ENCODE measurements around the gene MME.

Gene MME

DNA sequence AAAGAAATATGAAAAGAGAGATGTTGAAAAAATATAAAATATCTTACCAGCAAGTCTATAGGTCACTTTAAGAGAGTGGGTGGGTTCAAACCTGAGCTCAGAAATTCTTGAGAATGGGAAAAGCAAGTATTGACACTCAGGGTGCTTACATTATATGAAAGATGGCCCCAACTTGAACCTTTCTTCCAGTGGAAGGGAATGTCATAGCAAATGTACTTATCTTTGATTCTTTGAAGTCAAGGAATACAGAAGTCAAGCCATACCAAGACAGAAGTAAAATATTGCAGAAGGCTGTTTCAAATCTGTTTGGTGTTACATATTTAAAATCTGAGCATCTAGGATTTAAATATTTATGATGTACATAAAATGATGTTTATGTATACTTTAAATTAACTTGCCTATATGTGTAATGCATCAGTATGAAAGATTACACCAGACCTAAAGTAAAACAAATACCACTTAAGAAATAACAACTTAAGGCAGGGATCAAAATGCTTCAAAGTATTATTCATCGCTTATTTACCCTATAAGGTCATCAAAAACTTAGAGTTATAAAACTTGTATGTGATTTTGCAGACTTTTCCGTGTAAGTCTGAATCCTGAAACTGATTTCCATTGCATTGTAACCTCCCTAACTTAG lies 8.7 kb downstream of the MME start:
- Histone ChIP-seq H3F3A (ENCODE audit: low read depth) (no peaks in the 10 kb centered on the region), H3K4me2 (ENCODE audit: low read depth, low read length, poor library complexity, severe bottlenecking) (no peak overlapping the region), H3K36me3 (ENCODE audit: insufficient read depth, low read length) (no peaks in the 10 kb centered on the region), H3K27me3 (ENCODE audit: insufficient read depth, low read length, poor library complexity, severe bottlenecking) (no peaks in the 10 kb centered on the region), H3K79me2 (ENCODE audit: insufficient read depth, low read length) (no peaks in the 10 kb centered on the region), H3K9me3 (ENCODE audit: insufficient read depth, low read depth, low read length) (no peaks in the 10 kb centered on the region), H3K4me1 (ENCODE audit: insufficient read depth, low read length, poor library complexity, severe bottlenecking) (peaks cover 19% of the 10 kb centered on the region), H3K9ac (ENCODE audit: low read depth, low read length, poor library complexity, severe bottlenecking) (no peak overlapping the region), H3K9me2 (replicated peaks; ENCODE audit: low read depth, low read length) (no peaks in the 10 kb centered on the region), H3K4me3 (ENCODE audit: low read length, poor library complexity, severe bottlenecking) (no peak overlapping the region), H4K20me1 (ENCODE audit: insufficient read depth, low read length, poor library complexity, severe bottlenecking) (no peaks in the 10 kb centered on the region), H2AFZ (ENCODE audit: low read length) (no peak overlapping the region)
- no peak for TF ChIP-seq EZH2phosphoT487 (IDR thresholded peaks at IDR 0.05; ENCODE audit: borderline replicate concordance)
- TF ChIP-seq, protein P1, sequence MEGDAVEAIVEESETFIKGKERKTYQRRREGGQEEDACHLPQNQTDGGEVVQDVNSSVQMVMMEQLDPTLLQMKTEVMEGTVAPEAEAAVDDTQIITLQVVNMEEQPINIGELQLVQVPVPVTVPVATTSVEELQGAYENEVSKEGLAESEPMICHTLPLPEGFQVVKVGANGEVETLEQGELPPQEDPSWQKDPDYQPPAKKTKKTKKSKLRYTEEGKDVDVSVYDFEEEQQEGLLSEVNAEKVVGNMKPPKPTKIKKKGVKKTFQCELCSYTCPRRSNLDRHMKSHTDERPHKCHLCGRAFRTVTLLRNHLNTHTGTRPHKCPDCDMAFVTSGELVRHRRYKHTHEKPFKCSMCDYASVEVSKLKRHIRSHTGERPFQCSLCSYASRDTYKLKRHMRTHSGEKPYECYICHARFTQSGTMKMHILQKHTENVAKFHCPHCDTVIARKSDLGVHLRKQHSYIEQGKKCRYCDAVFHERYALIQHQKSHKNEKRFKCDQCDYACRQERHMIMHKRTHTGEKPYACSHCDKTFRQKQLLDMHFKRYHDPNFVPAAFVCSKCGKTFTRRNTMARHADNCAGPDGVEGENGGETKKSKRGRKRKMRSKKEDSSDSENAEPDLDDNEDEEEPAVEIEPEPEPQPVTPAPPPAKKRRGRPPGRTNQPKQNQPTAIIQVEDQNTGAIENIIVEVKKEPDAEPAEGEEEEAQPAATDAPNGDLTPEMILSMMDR (conservative IDR thresholded peaks at IDR 0.05; ENCODE audit: low read length) = no peak

DNA sequence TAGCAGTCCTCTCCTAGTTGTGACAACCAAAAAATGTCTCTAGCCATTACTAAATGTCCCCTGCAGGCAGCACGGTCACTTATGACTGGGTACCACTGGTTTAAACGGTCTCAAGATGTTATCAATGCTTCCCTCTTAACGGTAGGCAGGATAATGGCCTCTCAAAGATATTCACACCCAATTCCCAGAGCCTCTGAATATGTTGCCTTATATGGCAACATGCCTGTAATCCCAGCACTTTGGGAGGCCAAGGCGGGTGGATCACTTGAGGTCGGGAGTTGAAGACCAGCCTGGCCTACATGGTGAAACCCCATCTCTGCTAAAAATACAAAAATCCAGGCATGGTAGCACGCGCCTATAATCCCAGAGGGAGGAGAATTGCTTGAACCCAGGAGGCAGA lies 9.4 kb downstream of the MME start:
- Histone ChIP-seq H3K4me1 (ENCODE audit: insufficient read depth, low read length, poor library complexity, severe bottlenecking) (peaks cover 24% of the 10 kb centered on the region), H2AFZ (ENCODE audit: low read length) (no peak overlapping the region), H3K36me3 (ENCODE audit: insufficient read depth, low read length) (no peaks in the 10 kb centered on the region)

DNA sequence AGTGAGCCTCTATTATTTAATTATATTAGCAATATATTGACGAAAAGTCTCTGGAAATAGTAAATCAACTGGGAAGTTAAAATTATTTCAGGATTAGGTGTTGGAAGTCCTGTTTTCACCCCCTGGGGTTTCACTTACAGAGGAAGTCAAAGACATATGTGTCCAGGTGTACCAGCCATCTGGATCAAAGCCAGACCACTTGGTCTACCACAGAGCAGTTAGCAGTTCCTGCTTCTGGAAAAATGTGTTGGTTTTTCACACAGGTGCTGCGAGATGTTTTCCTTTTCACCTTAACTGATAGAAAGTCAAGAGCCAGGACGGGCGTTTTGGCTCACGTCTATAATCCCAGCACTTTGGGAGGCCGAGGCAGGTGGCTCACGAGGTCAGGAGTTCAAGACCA lies 13.1 kb downstream of the MME start:
- Histone ChIP-seq H3K79me2 (ENCODE audit: insufficient read depth, low read length) (no peaks in the 10 kb centered on the region), H3K9me2 (replicated peaks; ENCODE audit: low read depth, low read length) (no peaks in the 10 kb centered on the region), H3K9me3 (ENCODE audit: insufficient read depth, low read depth, low read length) (no peaks in the 10 kb centered on the region), H3K4me3 (ENCODE audit: low read length, poor library complexity, severe bottlenecking) (no peak overlapping the region), H3K4me1 (ENCODE audit: insufficient read depth, low read length, poor library complexity, severe bottlenecking) (peaks cover 30% of the 10 kb centered on the region), H3K9ac (ENCODE audit: low read depth, low read length, poor library complexity, severe bottlenecking) (no peak overlapping the region), H3K4me2 (ENCODE audit: low read depth, low read length, poor library complexity, severe bottlenecking) (peak overlapping the region; percentile 5), H3K36me3 (ENCODE audit: insufficient read depth, low read length) (no peaks in the 10 kb centered on the region), H2AFZ (ENCODE audit: low read length) (no peak overlapping the region), H3F3A (ENCODE audit: low read depth) (no peaks in the 10 kb centered on the region), H3K27me3 (ENCODE audit: insufficient read depth, low read length, poor library complexity, severe bottlenecking) (no peaks in the 10 kb centered on the region), H4K20me1 (ENCODE audit: insufficient read depth, low read length, poor library complexity, severe bottlenecking) (no peaks in the 10 kb centered on the region)
- TF ChIP-seq, protein P1 (conservative IDR thresholded peaks at IDR 0.05; ENCODE audit: low read length) = no peak
- TF ChIP-seq EZH2phosphoT487 (IDR thresholded peaks at IDR 0.05; ENCODE audit: borderline replicate concordance) = no peak

More for the DNA sequence above, 9.4 kb downstream of the MME start:
- no peaks in the 10 kb centered on the region for H4K20me1 ChIP-seq (ENCODE audit: insufficient read depth, low read length, poor library complexity, severe bottlenecking)
- no peak overlapping the region for H3K4me3 ChIP-seq (ENCODE audit: low read length, poor library complexity, severe bottlenecking)
- no peaks in the 10 kb centered on the region for H3K9me3 ChIP-seq (ENCODE audit: insufficient read depth, low read depth, low read length)
- no peaks in the 10 kb centered on the region for H3K9me2 ChIP-seq (replicated peaks; ENCODE audit: low read depth, low read length)
- H3F3A ChIP-seq (ENCODE audit: low read depth) = no peaks in the 10 kb centered on the region
- no peaks in the 10 kb centered on the region for H3K27me3 ChIP-seq (ENCODE audit: insufficient read depth, low read length, poor library complexity, severe bottlenecking)
- H3K4me2 ChIP-seq (ENCODE audit: low read depth, low read length, poor library complexity, severe bottlenecking) = no peak overlapping the region
- no peak overlapping the region for H3K9ac ChIP-seq (ENCODE audit: low read depth, low read length, poor library complexity, severe bottlenecking)
- no peaks in the 10 kb centered on the region for H3K79me2 ChIP-seq (ENCODE audit: insufficient read depth, low read length)
- no peak for TF ChIP-seq EZH2phosphoT487 (IDR thresholded peaks at IDR 0.05; ENCODE audit: borderline replicate concordance)
- TF ChIP-seq, protein P1 (conservative IDR thresholded peaks at IDR 0.05; ENCODE audit: low read length) = no peak
